Omental fat pad (tissue), 4 donors: ENCODE data around the gene REEP1. TPM values are rescaled to one million over a fixed set of nuclear protein-coding genes. Genes with fewer than 3 reads are reported as not detected.

ENCODE experiments used
- ATAC-seq: fragments of 150-250 bp; one replicate; pipeline ENCODE4 v1.9.1; 2016; ENCODE audit warnings: mild to moderate bottlenecking, moderate library complexity; ENCODE audit not compliant: low FRiP score
- DNase-seq: peaks from one replicate; pipeline ENCODE4 v3.0.0-alpha.2; 2019; ENCODE audit warnings: low spot score
- total RNA-seq, 4 donors: library from RNA; depleted of rRNA; stranded (reverse); fragments of >200 nt; gene quantifications; one replicate each; pipeline ENCODE4 v1.1.0, GENCODE V29; 2016
- TF ChIP-seq, protein P1 (sequence below), 3 donors: fragments of 450-650 bp; IDR thresholded peaks; one replicate each; pipeline ENCODE4 v1.5.1; 2016 to 2017; ENCODE audit warnings: antibody characterized with exemption in 3 of 3, mild to moderate bottlenecking in 3 of 3, moderate library complexity in 2 of 3

Gene REEP1
- total RNA-seq, 4 donors from 2014 or later: 2.5 to 15.4 (median 4.3) TPM

DNA sequence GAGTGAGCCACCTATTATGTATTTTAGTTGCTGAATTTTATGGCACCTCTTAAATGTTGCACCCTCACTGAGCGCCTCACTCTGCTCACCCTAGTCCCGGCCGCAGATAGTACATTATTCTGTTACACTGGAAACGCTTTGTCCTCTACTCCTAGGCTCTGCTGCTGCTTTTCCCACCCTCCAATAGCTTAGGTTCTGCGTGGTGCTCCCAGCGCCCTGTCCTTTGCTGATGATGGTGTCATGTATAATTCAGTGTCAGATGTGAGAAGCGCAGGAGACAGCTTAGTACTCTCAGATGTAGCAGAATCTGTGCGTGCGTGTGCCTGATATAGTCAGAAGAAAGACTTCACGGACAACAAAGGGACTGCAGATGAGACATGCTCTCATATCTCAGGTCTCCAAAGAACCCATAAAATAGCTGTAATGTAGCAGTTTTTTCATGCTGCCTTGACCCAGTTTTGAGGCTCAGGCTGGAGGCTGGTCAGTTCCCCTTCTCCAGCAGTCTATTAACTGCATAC lies 1.4 kb upstream of the REEP1 start:
- no peak for DNase-seq
- no peak for ATAC-seq
- TF ChIP-seq, protein P1, sequence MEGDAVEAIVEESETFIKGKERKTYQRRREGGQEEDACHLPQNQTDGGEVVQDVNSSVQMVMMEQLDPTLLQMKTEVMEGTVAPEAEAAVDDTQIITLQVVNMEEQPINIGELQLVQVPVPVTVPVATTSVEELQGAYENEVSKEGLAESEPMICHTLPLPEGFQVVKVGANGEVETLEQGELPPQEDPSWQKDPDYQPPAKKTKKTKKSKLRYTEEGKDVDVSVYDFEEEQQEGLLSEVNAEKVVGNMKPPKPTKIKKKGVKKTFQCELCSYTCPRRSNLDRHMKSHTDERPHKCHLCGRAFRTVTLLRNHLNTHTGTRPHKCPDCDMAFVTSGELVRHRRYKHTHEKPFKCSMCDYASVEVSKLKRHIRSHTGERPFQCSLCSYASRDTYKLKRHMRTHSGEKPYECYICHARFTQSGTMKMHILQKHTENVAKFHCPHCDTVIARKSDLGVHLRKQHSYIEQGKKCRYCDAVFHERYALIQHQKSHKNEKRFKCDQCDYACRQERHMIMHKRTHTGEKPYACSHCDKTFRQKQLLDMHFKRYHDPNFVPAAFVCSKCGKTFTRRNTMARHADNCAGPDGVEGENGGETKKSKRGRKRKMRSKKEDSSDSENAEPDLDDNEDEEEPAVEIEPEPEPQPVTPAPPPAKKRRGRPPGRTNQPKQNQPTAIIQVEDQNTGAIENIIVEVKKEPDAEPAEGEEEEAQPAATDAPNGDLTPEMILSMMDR (IDR thresholded peaks at IDR 0.05): no peak

DNA sequence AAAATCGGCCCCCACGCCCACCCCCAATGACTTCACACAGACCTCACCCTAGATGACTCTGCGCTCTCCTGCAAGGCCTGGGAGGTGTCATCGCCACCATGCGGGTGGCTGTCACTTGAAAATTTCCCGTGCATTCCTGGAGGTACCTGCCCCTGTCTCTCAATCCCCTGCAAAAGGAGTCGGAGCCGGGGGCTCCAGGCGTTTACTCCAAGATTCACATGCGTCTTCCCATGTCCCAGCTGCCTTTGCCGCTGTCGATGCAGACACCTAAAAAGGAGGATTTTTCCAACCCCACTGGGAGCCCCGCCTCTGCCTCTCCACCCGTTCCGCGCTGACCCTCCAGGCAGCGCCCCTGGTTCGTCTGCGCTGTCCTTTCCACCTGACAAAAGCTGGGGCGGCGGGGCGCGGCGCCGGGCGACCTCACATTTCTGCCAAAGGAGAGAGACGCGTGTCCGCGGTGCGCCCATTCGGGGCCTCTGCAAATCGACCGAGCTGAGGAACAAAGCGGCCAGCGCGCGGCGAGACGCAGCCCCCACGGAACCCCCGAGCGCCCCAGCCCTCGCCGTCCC lies 667 bp downstream of the REEP1 start:
- peak; percentile 25 for ATAC-seq
- DNase-seq: no peak
- TF ChIP-seq, protein P1 (IDR thresholded peaks at IDR 0.05): no peak

DNA sequence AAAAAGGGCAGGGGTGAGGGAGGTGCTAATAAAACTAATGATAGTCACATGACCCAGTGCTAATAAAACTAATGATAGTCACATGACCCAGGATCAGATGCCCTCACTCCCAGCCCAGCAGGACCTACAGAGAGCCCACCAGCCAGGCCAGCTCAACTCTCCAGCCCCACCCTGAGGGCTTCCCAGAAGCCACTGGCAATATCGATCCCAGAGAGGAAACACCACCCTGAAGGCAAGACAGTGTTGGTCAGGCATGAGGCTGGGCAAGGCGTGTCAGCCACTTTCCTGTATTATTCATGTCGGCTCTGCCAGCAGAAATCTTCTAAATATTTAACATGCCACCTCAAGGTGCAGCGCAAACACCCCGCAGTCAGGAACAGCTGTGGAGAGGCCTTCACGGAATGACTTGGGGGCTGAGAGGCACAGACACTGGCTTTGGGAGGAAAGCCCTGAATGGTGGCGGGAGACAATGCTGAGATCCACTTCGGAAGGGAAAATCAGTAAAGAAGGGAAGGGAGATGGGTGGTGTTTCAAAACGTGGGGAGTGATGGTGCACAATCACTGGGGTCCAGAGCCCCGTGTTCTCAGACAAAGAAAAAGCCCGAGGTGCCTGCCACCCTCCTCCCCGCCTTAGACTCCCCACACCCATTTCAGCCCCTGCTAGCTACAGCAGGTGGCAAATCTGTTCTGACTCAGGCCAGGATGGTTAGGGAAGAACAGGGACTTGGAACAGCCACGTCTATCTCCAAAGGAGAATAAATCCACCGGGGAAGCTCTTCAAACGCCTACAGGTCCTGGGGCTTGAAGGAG lies 1.4 kb downstream of the REEP1 start:
- TF ChIP-seq, protein P1 (IDR thresholded peaks at IDR 0.05): no peak
- ATAC-seq: no peak
- DNase-seq: no peak

DNA sequence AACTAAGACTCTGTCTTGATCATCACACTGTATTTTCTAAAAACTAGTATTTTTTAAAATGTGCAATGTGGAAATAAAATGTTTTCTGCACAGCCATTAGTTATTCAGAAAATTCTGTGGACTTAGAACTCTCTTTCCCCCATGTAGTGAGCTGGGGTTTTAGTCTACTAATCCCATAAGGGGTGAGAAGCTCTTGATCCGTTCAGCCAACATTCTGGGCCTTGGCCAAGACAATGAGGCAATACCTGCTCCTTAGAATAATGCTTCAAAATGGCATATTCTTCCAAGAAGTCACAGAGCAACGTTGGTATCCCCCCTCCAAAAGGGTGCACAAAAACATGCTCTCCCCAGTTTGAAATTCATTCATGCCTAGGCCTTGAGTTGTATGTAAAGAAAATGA lies 4.0 kb downstream of the REEP1 start:
- DNase-seq: no peak
- no peak for ATAC-seq
- TF ChIP-seq, protein P1 (IDR thresholded peaks at IDR 0.05): no peak

DNA sequence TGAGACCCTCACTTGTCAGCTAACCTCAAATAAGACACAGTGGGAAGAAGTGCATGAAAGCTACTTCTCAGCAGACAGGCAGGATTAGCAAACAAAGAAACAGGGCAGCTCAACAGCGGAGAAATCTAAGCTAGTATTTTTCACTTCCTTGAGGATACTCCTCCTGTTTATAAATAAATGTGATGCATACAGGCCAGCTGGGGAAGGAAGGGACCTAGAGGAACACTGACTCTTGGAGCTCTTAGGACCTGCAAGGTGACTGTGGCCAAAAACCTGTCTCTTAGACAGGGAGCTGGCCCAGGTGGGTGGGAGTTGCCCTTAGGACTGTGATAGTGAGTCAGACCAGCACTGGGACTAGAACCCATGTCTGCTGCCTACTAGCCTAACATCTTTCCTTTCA lies 4.8 kb downstream of the REEP1 start:
- TF ChIP-seq, protein P1 (IDR thresholded peaks at IDR 0.05): no peak
- DNase-seq: no peak
- ATAC-seq: no peak

DNA sequence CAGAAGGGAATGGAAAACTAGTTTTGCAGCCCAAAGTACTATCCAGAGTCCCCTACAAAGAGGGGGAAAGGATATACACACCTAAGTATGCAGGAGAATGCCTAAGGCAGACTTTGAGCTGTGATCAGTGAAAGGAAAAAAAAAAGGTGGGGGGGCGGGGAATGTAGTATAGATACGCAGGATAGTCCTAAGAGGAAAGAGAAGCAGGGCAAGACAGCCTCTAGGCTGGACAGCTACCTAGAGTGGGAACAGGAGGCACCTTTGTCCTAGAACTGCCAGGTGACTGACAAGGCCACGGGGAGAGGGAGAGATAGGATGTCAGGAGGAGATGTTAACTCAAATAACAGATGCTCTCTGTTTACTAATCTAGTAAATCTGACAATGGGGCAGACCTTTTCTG lies 6.0 kb downstream of the REEP1 start:
- ATAC-seq: no peak
- no peak for DNase-seq
- TF ChIP-seq, protein P1 (IDR thresholded peaks at IDR 0.05): no peak

DNA sequence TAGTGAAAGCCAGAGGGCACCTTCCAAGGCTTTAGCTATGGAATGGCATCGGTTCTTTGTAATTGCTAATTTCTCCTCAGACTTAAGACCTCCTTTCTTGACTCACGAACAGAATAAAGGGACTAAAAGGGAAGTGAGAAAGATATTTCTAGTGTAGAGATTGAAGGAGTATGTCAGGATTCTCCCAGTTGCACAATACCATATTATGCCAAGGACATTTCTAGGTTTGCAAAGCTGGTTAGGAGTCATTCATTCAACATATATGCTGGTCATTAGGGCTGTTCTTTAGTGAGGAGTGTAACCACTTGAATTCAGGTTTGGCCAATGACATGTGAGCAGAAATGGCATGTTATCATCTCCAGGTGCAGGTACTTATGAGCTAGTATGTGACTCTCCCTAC lies 7.4 kb downstream of the REEP1 start:
- ATAC-seq (no peak), DNase-seq (no peak)
- TF ChIP-seq, protein P1 (IDR thresholded peaks at IDR 0.05): no peak
